NCI-H524 (cell line): ENCODE results near the gene BRD9.
"Not testable (repeated sequence)": the region's sequence is repeated elsewhere in the genome, so short reads cannot be mapped to it uniquely, and the experiment has no call there.

Source experiments
- DNase-seq, 2 experiments: peaks; one replicate each; lab custom pipeline; 2025; lab: John Stamatoyannopoulos, UW

The BRD9 gene

DNA sequence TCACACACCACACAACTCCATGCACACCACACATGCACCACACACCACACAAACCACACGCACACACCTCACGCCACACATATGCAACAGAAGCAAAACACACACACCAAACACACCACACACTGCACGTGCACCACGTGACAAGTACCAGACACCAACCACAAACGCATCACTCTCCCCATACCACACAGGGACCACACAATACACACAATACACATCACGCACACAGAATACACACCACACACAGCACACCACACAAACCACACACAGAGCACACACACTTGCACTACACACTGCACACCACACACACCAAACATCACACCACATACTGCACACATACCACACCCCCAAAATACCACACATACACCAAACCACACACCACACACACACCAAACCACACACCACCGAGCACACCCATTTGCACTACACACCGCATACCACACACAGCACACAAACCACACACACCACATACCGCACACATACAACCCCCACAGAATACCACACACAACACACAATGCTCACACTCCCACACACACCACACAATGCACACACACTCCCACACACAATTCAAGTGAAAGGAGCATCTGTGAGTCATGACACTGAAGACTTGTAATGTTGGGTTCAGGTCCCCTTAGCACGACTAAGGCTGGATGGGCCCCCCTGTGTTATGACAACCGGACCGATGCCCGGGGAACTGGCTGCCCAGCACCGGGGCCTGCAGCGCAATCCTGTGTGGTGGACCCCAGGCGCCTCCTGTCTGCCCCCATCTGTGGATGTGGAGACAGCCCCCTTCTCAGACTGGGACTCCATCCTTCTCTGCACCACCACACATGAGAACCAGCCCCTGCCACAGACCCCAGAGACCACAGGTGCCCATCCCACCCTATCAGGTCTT, 35.8 kb downstream of the BRD9 start:
- no peak for DNase-seq

- DNase-seq = peak in 1 of 2 experiments; percentile 24
Observed at GRCh38 chr5:855771-856530, 36.6 kb downstream of the BRD9 start.

DNA sequence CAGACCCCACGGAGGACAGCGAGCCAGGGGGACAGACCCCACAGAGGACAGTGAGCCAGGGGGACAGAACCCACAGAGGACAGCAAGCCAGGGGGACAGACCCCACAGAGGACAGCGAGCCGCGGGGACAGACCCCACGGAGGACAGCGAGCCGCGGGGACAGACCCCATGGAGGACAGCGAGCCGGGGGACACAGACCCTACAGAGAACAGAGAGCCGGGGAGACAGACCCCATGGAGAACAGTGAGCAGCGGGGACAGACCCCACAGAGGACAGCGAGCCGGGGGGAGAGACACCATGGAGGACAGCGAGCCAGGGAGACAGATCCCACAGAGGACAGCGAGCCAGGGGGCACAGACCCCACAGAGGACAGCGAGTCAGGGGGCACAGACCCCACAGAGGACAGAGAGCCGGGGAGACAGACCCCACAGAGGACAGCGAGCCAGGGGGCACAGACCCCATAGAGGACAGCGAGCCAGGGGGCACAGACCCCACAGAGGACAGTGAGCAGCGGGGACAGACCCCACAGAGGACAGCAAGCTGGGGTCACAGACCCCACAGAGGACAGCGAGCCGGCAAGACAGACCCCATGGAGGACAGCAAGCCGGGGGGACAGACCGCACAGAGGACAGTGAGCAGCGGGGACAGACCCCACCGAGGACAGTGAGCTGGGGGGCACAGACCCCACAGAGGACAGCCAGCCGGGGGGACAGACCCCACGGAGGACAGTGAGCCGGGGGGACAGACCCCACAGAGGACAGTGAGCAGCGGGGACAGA, 37.4 kb downstream of the BRD9 start:
- DNase-seq = no peak

GRCh38 chr5:854217-854616, 38.4 kb downstream of the BRD9 start:
- DNase-seq = no peak

DNA sequence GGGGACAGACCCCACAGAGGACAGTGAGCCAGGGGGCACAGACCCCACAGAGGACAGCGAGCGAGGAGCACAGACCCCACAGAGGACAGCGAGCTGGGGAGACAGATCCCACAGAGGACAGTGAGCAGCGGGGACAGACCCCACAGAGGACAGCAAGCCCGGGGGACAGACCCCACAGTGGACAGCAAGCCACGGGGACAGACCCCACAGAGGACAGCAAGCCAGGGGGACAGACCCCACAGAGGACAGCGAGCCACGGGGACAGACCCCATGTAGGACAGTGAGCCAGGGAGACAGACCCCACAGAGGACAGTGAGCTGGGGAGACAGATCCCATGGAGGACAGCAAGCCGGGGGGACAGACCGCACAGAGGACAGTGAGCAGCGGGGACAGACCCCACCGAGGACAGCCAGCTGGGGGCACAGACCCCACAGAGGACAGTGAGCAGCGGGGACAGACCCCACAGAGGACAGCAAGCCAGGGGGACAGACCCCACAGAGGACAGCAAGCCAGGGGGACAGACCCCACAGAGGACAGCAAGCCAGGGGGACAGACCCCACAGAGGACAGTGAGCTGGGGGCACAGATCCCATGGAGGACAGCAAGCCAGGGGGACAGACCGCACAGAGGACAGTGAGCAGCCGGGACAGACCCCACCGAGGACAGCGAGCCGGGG, 39.0 kb downstream of the BRD9 start:
- DNase-seq = not testable (repeated sequence)

- no peak for DNase-seq
Observed at GRCh38 chr5:852431-853401, 39.9 kb downstream of the BRD9 start.

DNA sequence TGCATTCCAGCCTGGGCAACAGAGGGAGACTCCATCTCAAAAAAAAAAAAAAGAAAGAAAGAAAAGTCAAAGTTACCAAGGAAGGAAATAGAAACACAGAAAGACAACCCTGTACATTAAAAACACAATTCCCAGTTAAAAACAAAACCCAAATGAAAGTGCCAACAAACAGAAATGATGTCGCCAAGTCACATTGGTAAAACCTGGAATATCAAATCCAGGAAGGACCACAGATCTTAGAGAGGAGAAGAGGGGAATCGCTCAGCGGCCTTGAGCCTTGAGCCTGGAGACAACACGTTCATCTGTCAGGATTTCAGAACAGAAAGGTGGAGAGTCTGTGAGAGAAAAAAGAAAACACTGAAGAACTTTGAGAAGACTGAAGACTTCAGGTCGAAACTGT, 40.6 kb downstream of the BRD9 start:
- DNase-seq = no peak

GRCh38 chr5:851553-851952, 41.0 kb downstream of the BRD9 start:
- DNase-seq = no peak

- DNase-seq = peak in 1 of 2 experiments; percentile 11
Observed at GRCh38 chr5:851076-851475, 41.5 kb downstream of the BRD9 start.

- peak; percentile 16 to 41 for DNase-seq
Observed at GRCh38 chr5:850511-851006, 42.0 kb downstream of the BRD9 start, which contains the start of gene ZDHHC11. TSS of gene ZDHHC11 (minus strand) at chr5:850986. CDS start at chr5:850602, 384 bp downstream.

DNA sequence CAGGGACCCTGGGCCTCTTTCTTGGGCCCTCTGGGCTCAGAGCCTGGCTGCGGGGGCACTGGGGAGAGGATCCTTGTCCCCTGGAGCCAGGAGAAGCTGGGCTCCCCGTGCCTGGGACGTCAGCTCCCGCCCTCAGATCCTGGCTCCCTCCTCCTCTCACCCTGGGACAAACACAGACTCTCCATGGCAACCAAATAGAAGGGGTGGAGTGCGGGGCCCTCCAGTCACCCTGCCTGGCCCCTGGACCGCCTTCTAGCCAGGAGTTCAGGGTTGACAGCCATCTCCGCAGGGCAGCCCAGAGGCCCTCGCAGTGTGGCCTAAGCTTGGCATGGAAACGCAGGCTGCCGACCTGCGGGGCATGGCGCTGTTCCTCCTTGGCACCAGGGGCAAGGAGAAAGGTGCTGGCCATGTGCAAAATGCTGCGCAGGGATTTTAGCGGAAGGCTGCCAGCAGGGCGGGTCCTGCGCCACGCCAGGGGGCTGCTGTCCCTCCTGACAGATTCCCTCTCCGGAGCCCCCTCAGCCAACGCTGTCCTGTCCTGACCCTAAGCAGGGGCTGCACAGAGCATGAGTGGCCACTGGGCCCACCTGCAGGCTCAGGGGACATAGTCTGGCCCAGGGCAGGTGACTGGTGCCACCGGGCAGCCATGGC, 42.8 kb downstream of the BRD9 start:
- no peak for DNase-seq

- DNase-seq = no peak
Observed at GRCh38 chr5:848671-849111, 43.9 kb downstream of the BRD9 start.

- DNase-seq = not testable (repeated sequence)
Observed at GRCh38 chr5:847736-848135, 44.9 kb downstream of the BRD9 start.

- not testable (repeated sequence) for DNase-seq
Observed at GRCh38 chr5:847212-847611, 45.4 kb downstream of the BRD9 start.

DNA sequence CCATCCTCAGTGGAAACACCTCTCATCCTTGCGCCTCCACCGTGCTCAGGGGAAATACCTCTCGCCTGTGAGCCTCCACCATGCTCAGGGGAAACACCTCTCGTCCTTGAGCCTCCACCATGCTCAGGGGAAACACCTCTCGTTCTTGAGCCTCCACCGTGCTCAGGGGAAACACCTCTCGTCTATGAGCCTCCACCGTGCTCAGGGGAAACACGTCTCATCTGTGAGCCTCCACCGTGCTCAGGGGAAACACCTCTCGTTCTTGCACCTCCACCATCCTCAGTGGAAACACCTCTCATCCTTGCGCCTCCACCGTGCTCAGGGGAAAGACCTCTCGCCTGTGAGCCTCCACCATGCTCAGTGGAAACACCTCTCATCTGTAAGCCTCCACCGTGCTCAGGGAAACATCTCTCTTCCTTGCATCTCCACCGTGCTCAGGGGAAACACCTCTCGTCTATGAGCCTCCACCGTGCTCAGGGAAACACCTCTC, 46.0 kb downstream of the BRD9 start:
- DNase-seq = not testable (repeated sequence)

- DNase-seq = not testable (repeated sequence)
Observed at GRCh38 chr5:845676-846601, 46.7 kb downstream of the BRD9 start.

GRCh38 chr5:845031-845675, 47.4 kb downstream of the BRD9 start:
- DNase-seq = not testable (repeated sequence)

GRCh38 chr5:844426-844825, 48.2 kb downstream of the BRD9 start:
- DNase-seq = not testable (repeated sequence)
